Endodermal cell (in vitro differentiated cells): ENCODE measurements around the gene MYO18B. TPM values are rescaled to one million over a fixed set of nuclear protein-coding genes. Genes with fewer than 3 reads are reported as not detected.

ENCODE experiments used
- DNase-seq: peaks from one replicate; pipeline ENCODE4 v3.0.0-alpha.2; 2017
- H3K27ac ChIP-seq: 2 replicates; pipeline ENCODE4 v1.5.1; 2013; ENCODE audit warnings: mild to moderate bottlenecking, low read depth, low read length, moderate library complexity
- H3K27me3 ChIP-seq: 2 replicates; pipeline ENCODE4 v1.6.1; 2013; ENCODE audit warnings: mild to moderate bottlenecking, low read length, moderate library complexity; ENCODE audit not compliant: insufficient read depth, control insufficient read depth, poor library complexity, severe bottlenecking
- H3K36me3 ChIP-seq: 2 replicates; pipeline ENCODE4 v1.7.0; 2013; ENCODE audit warnings: mild to moderate bottlenecking, low read length, moderate library complexity; ENCODE audit not compliant: control insufficient read depth, insufficient read depth
- H3K4me1 ChIP-seq: one replicate; pipeline ENCODE4 v1.7.0; 2013; ENCODE audit warnings: low read length; ENCODE audit not compliant: control insufficient read depth, insufficient read depth
- H3K4me3 ChIP-seq: 2 replicates; pipeline ENCODE4 v1.5.1; 2013; ENCODE audit warnings: mild to moderate bottlenecking, low read length, moderate library complexity
- H3K9ac ChIP-seq: 2 replicates; pipeline ENCODE4 v1.6.1; 2013; ENCODE audit warnings: mild to moderate bottlenecking, low read length, moderate library complexity; ENCODE audit not compliant: poor library complexity, severe bottlenecking; ENCODE audit errors: extremely low read depth
- H3K9me3 ChIP-seq: 2 replicates; pipeline ENCODE4 v1.6.1; 2013; ENCODE audit warnings: mild to moderate bottlenecking, low read length, moderate library complexity; ENCODE audit not compliant: control insufficient read depth
- H3K27ac Mint-ChIP-seq: 2 replicates; pipeline ENCODE4 v1.8.0; 2020; ENCODE audit warnings: mixed read lengths
- H3K27me3 Mint-ChIP-seq: 2 replicates; pipeline ENCODE4 v1.8.0; 2021; ENCODE audit warnings: mild to moderate bottlenecking, mixed read lengths; ENCODE audit not compliant: insufficient read depth
- H3K36me3 Mint-ChIP-seq: 2 replicates; pipeline ENCODE4 v1.8.0; 2020; ENCODE audit warnings: low read depth, mixed read lengths
- H3K4me1 Mint-ChIP-seq: 2 replicates; pipeline ENCODE4 v1.8.0; 2020; ENCODE audit warnings: mixed read lengths
- H3K4me3 Mint-ChIP-seq: 2 replicates; pipeline ENCODE4 v1.8.0; 2020; ENCODE audit warnings: mild to moderate bottlenecking, moderate library complexity, mixed read lengths
- H3K9me3 Mint-ChIP-seq: 2 replicates; pipeline ENCODE4 v1.8.0; 2020; ENCODE audit warnings: mild to moderate bottlenecking, mixed read lengths
- WGBS, 2 experiments: methylation state at CpG; one replicate each; pipeline versions ENCODE4 v1.1.5 to v1.1.7; 2013; ENCODE audit warnings: missing lambda C conversion rate in 2 of 2, mixed read lengths in 1 of 2; ENCODE audit not compliant: insufficient coverage in 1 of 2, insufficient read length in 1 of 2; 5-methylcytosine and 5-hydroxymethylcytosine counted together
- total RNA-seq, 2 donors: library from RNA; stranded (reverse); fragmentation: NEBNext Ultra II Directional in 1 of 2; extraction: Animal tissue kit (Norgen Biotek cat#: 25700) in 1 of 2; gene quantifications; 2 replicates in 1 of 2; 3 replicates in 1 of 2; pipeline ENCODE4 v1.2.1, GENCODE V29; 2021
- TF ChIP-seq, protein P1 (sequence below): fragments of 200-600 bp; sonication (generic); conservative IDR thresholded peaks from 2 replicates; pipeline ENCODE4 v1.5.0; 2021; ENCODE audit warnings: antibody characterized with exemption, mild to moderate bottlenecking

The MYO18B gene
- total RNA-seq, 2 donors from 2014 or later = 0.77 to 0.84 TPM

DNA sequence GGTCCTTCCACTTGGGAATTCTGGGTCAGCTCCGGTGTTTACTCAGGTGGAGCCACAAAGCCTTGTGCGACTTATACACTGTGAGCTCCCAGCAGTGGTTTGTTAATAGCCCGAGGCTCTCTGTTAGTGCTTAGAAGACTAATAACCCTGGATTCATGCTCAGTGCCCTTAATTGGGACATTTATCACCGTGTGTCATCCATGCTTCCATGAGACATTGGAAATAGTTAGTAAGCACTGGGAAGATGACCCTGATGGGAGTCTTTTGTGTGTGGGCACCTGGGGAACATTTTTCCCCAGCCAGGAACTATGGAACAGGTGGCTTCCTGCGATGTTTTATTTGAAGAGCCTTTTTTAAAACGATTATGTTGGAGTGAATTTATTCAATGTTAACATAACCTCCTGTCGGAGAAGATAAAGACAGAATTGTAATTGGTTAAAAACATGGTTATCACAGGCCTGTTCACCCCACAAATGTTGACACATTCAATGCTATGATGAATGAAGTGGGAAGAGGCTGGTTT is 188.9 kb downstream of the MYO18B start:
- no peak overlapping the region for H3K27ac Mint-ChIP-seq
- no peak overlapping the region for H3K4me3 Mint-ChIP-seq
- H3K4me3 ChIP-seq = no peak overlapping the region
- no peaks in the 10 kb centered on the region for H3K27me3 ChIP-seq
- peaks cover 7% of the 10 kb centered on the region for H3K9me3 ChIP-seq
- DNase-seq = peak; percentile 49
- H3K4me1 ChIP-seq = no peaks in the 10 kb centered on the region
- WGBS, 2 experiments = 81 to 91% methylated on average over 5 to 7 of the region's 7 CpGs
- TF ChIP-seq, protein P1, sequence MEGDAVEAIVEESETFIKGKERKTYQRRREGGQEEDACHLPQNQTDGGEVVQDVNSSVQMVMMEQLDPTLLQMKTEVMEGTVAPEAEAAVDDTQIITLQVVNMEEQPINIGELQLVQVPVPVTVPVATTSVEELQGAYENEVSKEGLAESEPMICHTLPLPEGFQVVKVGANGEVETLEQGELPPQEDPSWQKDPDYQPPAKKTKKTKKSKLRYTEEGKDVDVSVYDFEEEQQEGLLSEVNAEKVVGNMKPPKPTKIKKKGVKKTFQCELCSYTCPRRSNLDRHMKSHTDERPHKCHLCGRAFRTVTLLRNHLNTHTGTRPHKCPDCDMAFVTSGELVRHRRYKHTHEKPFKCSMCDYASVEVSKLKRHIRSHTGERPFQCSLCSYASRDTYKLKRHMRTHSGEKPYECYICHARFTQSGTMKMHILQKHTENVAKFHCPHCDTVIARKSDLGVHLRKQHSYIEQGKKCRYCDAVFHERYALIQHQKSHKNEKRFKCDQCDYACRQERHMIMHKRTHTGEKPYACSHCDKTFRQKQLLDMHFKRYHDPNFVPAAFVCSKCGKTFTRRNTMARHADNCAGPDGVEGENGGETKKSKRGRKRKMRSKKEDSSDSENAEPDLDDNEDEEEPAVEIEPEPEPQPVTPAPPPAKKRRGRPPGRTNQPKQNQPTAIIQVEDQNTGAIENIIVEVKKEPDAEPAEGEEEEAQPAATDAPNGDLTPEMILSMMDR = no peak
- peaks cover 2% of the 10 kb centered on the region for H3K36me3 Mint-ChIP-seq
- no peak overlapping the region for H3K27ac ChIP-seq
- peaks cover 45% of the 10 kb centered on the region for H3K4me1 Mint-ChIP-seq
- no peak overlapping the region for H3K9ac ChIP-seq
- no peaks in the 10 kb centered on the region for H3K27me3 Mint-ChIP-seq
- peaks cover 22% of the 10 kb centered on the region for H3K9me3 Mint-ChIP-seq
- no peaks in the 10 kb centered on the region for H3K36me3 ChIP-seq

DNA sequence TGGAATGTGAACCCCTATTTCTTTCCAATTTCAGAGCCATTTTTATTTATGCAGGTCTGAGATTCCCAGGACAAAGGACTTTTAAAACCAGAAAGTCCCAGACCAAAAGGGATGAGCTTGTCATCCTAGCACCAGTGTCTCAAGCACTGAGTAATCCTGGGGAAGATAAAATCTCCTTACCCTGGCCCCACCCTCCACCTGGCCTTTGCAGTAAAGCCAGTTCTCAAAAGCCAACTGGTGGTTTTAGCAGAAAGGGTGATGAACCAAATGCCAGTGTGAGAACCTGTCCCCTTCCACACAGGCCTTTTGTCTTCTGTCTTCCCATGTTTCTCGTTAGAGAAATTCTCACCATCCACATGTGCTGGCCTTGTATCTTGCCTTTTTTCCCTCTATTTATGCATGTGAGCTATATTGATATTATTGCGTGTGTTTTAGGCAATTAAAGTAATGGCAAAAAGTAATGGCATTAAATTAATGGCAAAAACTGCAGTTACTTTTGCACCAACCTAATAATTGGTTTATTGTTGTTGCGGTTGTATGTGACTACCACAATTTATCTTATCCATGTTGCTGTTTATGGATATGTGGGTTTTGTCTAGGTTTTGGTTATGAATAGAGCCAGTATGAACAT is 191.3 kb downstream of the MYO18B start:
- peak; percentile 38 for DNase-seq
- Histone ChIP-seq H3K9me3 (no peaks in the 10 kb centered on the region), H3K27me3 (no peaks in the 10 kb centered on the region), H3K4me3 (no peak overlapping the region), H3K9ac (no peak overlapping the region), H3K4me1 (no peaks in the 10 kb centered on the region), H3K36me3 (no peaks in the 10 kb centered on the region), H3K27ac (no peak overlapping the region)
- Mint-ChIP-seq H3K4me1 (peaks cover 47% of the 10 kb centered on the region), H3K9me3 (peaks cover 4% of the 10 kb centered on the region), H3K27ac (no peak overlapping the region), H3K4me3 (no peak overlapping the region), H3K36me3 (no peaks in the 10 kb centered on the region), H3K27me3 (no peaks in the 10 kb centered on the region)
- TF ChIP-seq, protein P1 = no peak
- 90% methylated on average over 2 to 3 of the region's 3 CpGs for WGBS, 2 experiments

DNA sequence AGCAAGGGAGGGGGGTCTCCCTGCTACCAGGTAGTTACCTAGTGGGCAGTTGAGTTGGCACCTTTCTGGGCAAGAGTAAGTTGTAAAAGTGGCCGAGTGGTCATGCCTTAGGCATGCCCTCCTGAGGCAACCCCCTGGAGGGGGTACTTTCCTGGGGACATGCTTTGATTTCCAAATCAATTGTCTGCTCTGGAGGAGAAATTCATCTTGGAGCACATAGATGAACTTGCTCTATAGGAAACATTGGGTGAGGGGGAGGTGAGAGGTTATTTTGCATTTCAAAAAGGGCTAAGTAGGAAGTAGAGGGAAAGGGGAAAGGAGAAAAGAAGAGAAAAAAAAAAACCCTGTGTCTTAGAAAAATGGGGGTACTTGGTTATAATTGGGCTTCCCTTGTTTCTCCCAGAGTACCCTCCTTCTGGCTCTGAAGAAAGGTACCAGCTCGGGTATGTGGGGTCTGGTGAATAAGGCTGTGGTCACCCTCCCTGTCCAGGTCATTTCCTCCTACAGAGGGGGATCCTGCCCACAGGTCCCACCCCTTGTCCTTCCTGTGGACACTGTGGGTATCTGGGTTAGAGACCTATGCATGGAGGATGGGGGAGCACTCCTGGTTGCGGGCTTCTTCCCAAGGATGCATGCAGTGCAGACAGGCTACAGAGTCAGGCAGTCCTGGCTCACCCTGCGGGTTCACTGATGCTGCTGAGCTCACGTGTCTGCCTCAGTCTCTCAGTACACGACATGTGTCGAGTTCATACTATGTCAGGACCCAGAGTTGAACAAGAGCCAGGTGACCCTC is 193.5 kb downstream of the MYO18B start:
- WGBS, 2 experiments = 48 to 62% methylated on average over 4 to 7 of the region's 7 CpGs
- Mint-ChIP-seq H3K9me3 (peaks cover 5% of the 10 kb centered on the region), H3K4me3 (no peak overlapping the region), H3K27ac (no peak overlapping the region), H3K27me3 (no peaks in the 10 kb centered on the region), H3K36me3 (no peaks in the 10 kb centered on the region), H3K4me1 (peaks cover 35% of the 10 kb centered on the region)
- no peak overlapping the region for H3K4me3 ChIP-seq
- TF ChIP-seq, protein P1 = no peak
- H3K9me3 ChIP-seq = no peaks in the 10 kb centered on the region
- peak; percentile 65 for DNase-seq
- H3K9ac ChIP-seq = no peak overlapping the region
- H3K27me3 ChIP-seq = no peaks in the 10 kb centered on the region
- H3K36me3 ChIP-seq = no peaks in the 10 kb centered on the region
- no peaks in the 10 kb centered on the region for H3K4me1 ChIP-seq
- no peak overlapping the region for H3K27ac ChIP-seq
